K562 (cell line): ENCODE measurements around the gene CCR7. TPM values are rescaled to one million over a fixed set of nuclear protein-coding genes. Genes with fewer than 3 reads are reported as not detected.

ENCODE experiments used
- ATAC-seq: fragments of 200-7000 bp; cut with Tn5 transposase; 3 replicates; pipeline ENCODE4 v1.9.1; 2020; ENCODE audit warnings: moderate library complexity
- BruUV-seq: library from RNA; stranded (reverse); fragments of 400-500 nt; replicated peaks from 2 replicates; lab custom pipeline; 2021; lab: Mats Ljungman, UMichigan
- CTCF ChIA-PET: fragments of 300-600 bp; formaldehyde crosslinking; extraction: SDS; loops from one replicate; lab custom pipeline; 2021; ENCODE audit warnings: low intra/inter-chr PET ratio; lab: Yijun Ruan, JAX
- POLR2A ChIA-PET: fragments of 300-600, 350-650 bp; sonication (Branson Sonifier 250); formaldehyde crosslinking; extraction: SDS; loops from one replicate; lab custom pipeline; 2021; ENCODE audit warnings: antibody characterized with exemption, inconsistent platforms; lab: Yijun Ruan, JAX
- DNase-seq, 4 experiments: peaks; one replicate each; pipeline versions ENCODE4 v3.0.0 to v3.0.0-alpha.2; 2011 to 2018; ENCODE audit warnings: low spot score in 3 of 4, mixed read lengths in 3 of 4; ENCODE audit errors: extremely low read depth in 1 of 4
- FAIRE-seq: peaks from 2 replicates; lab custom pipeline; 2011; peaks lifted over from hg19 to GRCh38; lab: Jason Lieb, UNC
- H2AFZ ChIP-seq: 2 replicates; pipeline ENCODE4 v1.6.0; 2011; ENCODE audit warnings: low read depth, low read length, control low read depth, inconsistent platforms
- H3K27ac ChIP-seq: fragments of 200-600 bp; 3 replicates; pipeline ENCODE4 v1.8.0; 2011; ENCODE audit warnings: low read depth, mild to moderate bottlenecking, control low read depth, inconsistent platforms, low read length, moderate library complexity, mixed read lengths; ENCODE audit errors: extremely low read depth
- H3K27me3 ChIP-seq, 2 experiments: fragments of 300-600 bp in 1 of 2; 2 replicates in 1 of 2; 3 replicates in 1 of 2; pipeline versions ENCODE4 v1.6.0 to v1.8.0; 2011; ENCODE audit warnings: inconsistent platforms in 2 of 2, low read length in 2 of 2, mild to moderate bottlenecking in 1 of 2, mixed read lengths in 1 of 2, moderate library complexity in 1 of 2; ENCODE audit not compliant: control insufficient read depth in 2 of 2, insufficient read depth in 2 of 2
- H3K36me3 ChIP-seq: fragments of 300-600 bp; 3 replicates; pipeline ENCODE4 v1.8.0; 2011; ENCODE audit warnings: mild to moderate bottlenecking, low read length, inconsistent platforms; ENCODE audit not compliant: control insufficient read depth, insufficient read depth
- H3K4me1 ChIP-seq, 2 experiments: fragments of 200-600 bp in 1 of 2; replicated peaks in 1 of 2; 2 replicates in 1 of 2; 3 replicates in 1 of 2; pipeline versions ENCODE4 v1.5.1 to v1.8.0; 2011; ENCODE audit warnings: inconsistent platforms in 2 of 2, low read length in 2 of 2, mild to moderate bottlenecking in 1 of 2, mixed read lengths in 1 of 2, moderate library complexity in 1 of 2; ENCODE audit not compliant: control insufficient read depth in 2 of 2, insufficient read depth in 2 of 2
- H3K4me2 ChIP-seq: 2 replicates; pipeline ENCODE4 v1.6.1; 2011; ENCODE audit warnings: low read length, control low read depth, inconsistent platforms, mixed read lengths; ENCODE audit not compliant: insufficient read depth
- H3K4me3 ChIP-seq: fragments of 200-600 bp; sonication (generic), shearing (Covaris generic); 2 replicates; pipeline ENCODE4 v1.5.1; 2016; ENCODE audit warnings: control low read depth, inconsistent platforms
- H3K79me2 ChIP-seq: fragments of 200-600 bp; 3 replicates; pipeline ENCODE4 v1.8.0; 2011; ENCODE audit warnings: low read length, inconsistent platforms; ENCODE audit not compliant: control insufficient read depth, insufficient read depth
- H3K9ac ChIP-seq, 2 experiments: 2 replicates each; pipeline versions ENCODE4 v1.6.0 to v1.6.1; 2011; ENCODE audit warnings: low read depth in 2 of 2, low read length in 2 of 2, control low read depth in 1 of 2, inconsistent platforms in 1 of 2, mild to moderate bottlenecking in 1 of 2, mixed read lengths in 1 of 2; ENCODE audit not compliant: insufficient read depth in 1 of 2
- H3K9me1 ChIP-seq: one replicate; pipeline ENCODE4 v1.6.0; 2011; ENCODE audit warnings: inconsistent platforms, mild to moderate bottlenecking, low read length, moderate library complexity; ENCODE audit not compliant: control insufficient read depth, insufficient read depth
- H3K9me3 ChIP-seq: replicated peaks from 2 replicates; pipeline ENCODE4 v1.5.1; 2011; ENCODE audit warnings: low read depth, low read length, inconsistent platforms; ENCODE audit not compliant: control insufficient read depth, insufficient read depth
- H4K20me1 ChIP-seq: replicated peaks from 2 replicates; pipeline ENCODE4 v1.6.1; 2011; ENCODE audit warnings: low read length, inconsistent platforms, mixed read lengths; ENCODE audit not compliant: control insufficient read depth, insufficient read depth
- CREM ChIP-seq: IDR thresholded peaks from 2 replicates; pipeline ENCODE4 v1.6.1; 2014; ENCODE audit warnings: antibody characterized with exemption, low read depth
- KLF13 ChIP-seq: fragments of 450-650 bp; IDR thresholded peaks from 2 replicates; pipeline ENCODE4 v1.6.1; 2016; ENCODE audit warnings: missing genetic modification characterization, low read depth, mild to moderate bottlenecking, missing compliant biosample characterization, moderate library complexity, borderline replicate concordance
- L3MBTL2 ChIP-seq: fragments of 450-650 bp; IDR thresholded peaks from 2 replicates; pipeline ENCODE4 v1.6.1; 2016; ENCODE audit warnings: mild to moderate bottlenecking, moderate library complexity
- MTF1 ChIP-seq: fragments of 250-450 bp; sonication (Bioruptor Pico); IDR thresholded peaks from 2 replicates; pipeline ENCODE4 v1.9.0; 2021; ENCODE audit warnings: moderate library complexity, mild to moderate bottlenecking, inconsistent platforms, borderline replicate concordance
- NFE2 ChIP-seq: IDR thresholded peaks from 2 replicates; pipeline ENCODE4 v1.6.1; 2014; ENCODE audit warnings: antibody characterized with exemption, low read depth
- SRSF7 ChIP-seq: fragments of 200-400 bp; formaldehyde crosslinking; optimal IDR thresholded peaks from 2 replicates; pipeline ENCODE3; 2017; ENCODE audit warnings: mild to moderate bottlenecking, low read depth, low read length
- ZNF41 ChIP-seq: fragments of 250-450 bp; sonication (Bioruptor Pico); conservative IDR thresholded peaks from 2 replicates; pipeline ENCODE4 v1.4.0; 2020; ENCODE audit warnings: mild to moderate bottlenecking
- WGBS: fragments of 100-300 bp; shearing (Covaris generic); methylation state at CpG from one replicate; pipeline ENCODE4 v1.1.6; 2016; ENCODE audit warnings: low coverage, mixed read lengths; ENCODE audit not compliant: insufficient coverage; ENCODE audit errors: missing lambda C conversion rate; 5-methylcytosine and 5-hydroxymethylcytosine counted together
- in situ Hi-C: fragments of 300-500 bp; cut with MboI; formaldehyde crosslinking; loops from 4 replicates; pipeline ENCODE4 v1.15.0; 2018; ENCODE audit warnings: inconsistent platforms, mixed read lengths
- intact Hi-C: fragments of 100-400 bp; cut with micrococcal nuclease; formaldehyde crosslinking; loops from 2 replicates; pipeline ENCODE4 v1.14.2; 2022
- polyA plus RNA-seq, 8 experiments: library from polyadenylated mRNA; depleted of rRNA in 4 of 8; stranded (reverse) in 5 of 8; unstranded in 3 of 8; fragments of >200 nt; fragmentation: Nextera tagmentation in 2 of 8; fragmentation: Illumina TruSeq in 1 of 8; extraction: Ambion mirVana in 2 of 8; extraction: Trizol in 1 of 8; gene quantifications; 2 replicates each; pipeline versions ENCODE4 v1.2.1 to v1.2.3, GENCODE V29; 2011 to 2014; ENCODE audit warnings: inconsistent platforms in 1 of 8, missing spikeins in 1 of 8
- total RNA-seq, 7 experiments: library from RNA; depleted of rRNA in 6 of 7; stranded (reverse); fragments of >200 nt in 6 of 7; fragmentation: Illumina TruSeq in 2 of 7; extraction: Trizol in 2 of 7; gene quantifications; 2 replicates each; pipeline versions ENCODE4 v1.2.1 to v1.2.3, GENCODE V29; 2011 to 2021; ENCODE audit warnings: low replicate concordance in 1 of 7
- TF ChIP-seq, protein P1 (sequence below): fragments of 450-650 bp; IDR thresholded peaks from 2 replicates; pipeline ENCODE4 v1.6.1; 2014; ENCODE audit warnings: low read depth, mild to moderate bottlenecking, moderate library complexity, borderline replicate concordance

The CCR7 gene
- total and polyA plus RNA-seq, 9 of the 15 experiments (the other 6 are each of a cell fraction or from before 2014, with no cell fraction given) = 0.14 to 1.4 (median 0.56) TPM

DNA sequence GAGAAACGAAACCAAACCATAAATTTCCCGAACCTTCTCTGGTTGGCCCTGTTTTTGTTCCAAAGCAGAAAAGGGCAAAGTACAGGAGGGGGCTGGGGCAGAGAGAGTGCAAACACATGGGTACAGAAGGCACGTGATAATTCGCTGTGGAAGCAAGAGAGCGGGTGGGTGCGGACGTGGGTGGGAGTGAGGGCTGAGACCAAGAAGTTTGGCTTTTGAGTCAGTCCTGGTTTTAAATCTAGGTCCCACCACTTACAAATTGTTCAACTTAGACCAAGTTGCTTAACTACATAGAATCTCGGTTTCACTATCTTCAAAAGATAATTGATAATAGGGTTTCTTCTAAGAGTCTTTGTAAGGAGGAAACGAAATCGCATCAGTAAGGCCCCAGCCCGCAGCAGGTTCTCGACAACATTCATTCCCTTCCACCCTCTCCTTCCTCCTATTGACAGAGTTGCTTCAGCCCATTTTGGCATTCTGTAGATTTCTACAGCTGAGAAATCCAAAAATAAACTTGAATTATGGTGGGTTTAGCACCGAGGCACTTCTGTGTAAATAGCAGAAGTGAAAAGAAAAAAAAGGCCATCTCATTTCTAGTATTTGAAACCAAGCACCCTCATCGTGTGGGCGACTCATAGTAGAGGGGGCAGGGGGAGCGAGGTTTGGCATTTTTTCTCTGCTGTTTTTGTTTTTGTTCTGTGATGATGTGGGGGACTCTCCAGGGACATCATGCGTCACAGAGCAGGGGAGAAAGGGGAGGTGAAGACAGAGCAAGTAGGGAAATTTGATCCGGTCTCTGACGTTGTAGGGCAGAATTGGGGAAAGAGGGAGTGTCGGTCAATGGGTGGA lies 33.6 kb upstream of the CCR7 start:
- WGBS = 46% methylated on average over 20 of the region's 20 CpGs
- in situ Hi-C loops (no loop called here), intact Hi-C loops (no loop called here)
- FAIRE-seq (no peak), ATAC-seq (no peak), DNase-seq (no peak)
- Histone ChIP-seq H3K36me3 (no peaks in the 10 kb centered on the region), H4K20me1 (no peaks in the 10 kb centered on the region), H3K27ac (no peak overlapping the region), H3K4me2 (no peak overlapping the region), H3K79me2 (no peaks in the 10 kb centered on the region), H3K4me1 (peaks cover 0 to 6% of the 10 kb centered on the region in 2 experiments; a peak in 2 of 5 replicates), H3K9me1 (no peaks in the 10 kb centered on the region), H3K9me3 (peaks cover 6% of the 10 kb centered on the region), H3K9ac (no peak overlapping the region), H2AFZ (peak overlapping the region; percentile 60), H3K4me3 (no peak overlapping the region), H3K27me3 (peaks cover 0 to 5% of the 10 kb centered on the region in 2 experiments; a peak in 1 of 5 replicates)
- TF ChIP-seq CREM (no peak), ZNF41 (CRISPR knock-in tag) (no peak), SRSF7 (no peak), L3MBTL2 (no peak), KLF13 (tag) (no peak), NFE2 (no peak), MTF1 (CRISPR knock-in tag) (no peak)
- TF ChIP-seq, protein P1, sequence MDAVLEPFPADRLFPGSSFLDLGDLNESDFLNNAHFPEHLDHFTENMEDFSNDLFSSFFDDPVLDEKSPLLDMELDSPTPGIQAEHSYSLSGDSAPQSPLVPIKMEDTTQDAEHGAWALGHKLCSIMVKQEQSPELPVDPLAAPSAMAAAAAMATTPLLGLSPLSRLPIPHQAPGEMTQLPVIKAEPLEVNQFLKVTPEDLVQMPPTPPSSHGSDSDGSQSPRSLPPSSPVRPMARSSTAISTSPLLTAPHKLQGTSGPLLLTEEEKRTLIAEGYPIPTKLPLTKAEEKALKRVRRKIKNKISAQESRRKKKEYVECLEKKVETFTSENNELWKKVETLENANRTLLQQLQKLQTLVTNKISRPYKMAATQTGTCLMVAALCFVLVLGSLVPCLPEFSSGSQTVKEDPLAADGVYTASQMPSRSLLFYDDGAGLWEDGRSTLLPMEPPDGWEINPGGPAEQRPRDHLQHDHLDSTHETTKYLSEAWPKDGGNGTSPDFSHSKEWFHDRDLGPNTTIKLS = no peak
- ChIA-PET POLR2A (no interaction called here), CTCF (no interaction called here)
- no TSS peak for BruUV-seq
